NCI-H446 (cell line): ENCODE results near the gene MYH7.

Experiments
- DNase-seq, 2 experiments: peaks; one replicate each; lab custom pipeline; 2025; lab: John Stamatoyannopoulos, UW

Gene MYH7

DNA sequence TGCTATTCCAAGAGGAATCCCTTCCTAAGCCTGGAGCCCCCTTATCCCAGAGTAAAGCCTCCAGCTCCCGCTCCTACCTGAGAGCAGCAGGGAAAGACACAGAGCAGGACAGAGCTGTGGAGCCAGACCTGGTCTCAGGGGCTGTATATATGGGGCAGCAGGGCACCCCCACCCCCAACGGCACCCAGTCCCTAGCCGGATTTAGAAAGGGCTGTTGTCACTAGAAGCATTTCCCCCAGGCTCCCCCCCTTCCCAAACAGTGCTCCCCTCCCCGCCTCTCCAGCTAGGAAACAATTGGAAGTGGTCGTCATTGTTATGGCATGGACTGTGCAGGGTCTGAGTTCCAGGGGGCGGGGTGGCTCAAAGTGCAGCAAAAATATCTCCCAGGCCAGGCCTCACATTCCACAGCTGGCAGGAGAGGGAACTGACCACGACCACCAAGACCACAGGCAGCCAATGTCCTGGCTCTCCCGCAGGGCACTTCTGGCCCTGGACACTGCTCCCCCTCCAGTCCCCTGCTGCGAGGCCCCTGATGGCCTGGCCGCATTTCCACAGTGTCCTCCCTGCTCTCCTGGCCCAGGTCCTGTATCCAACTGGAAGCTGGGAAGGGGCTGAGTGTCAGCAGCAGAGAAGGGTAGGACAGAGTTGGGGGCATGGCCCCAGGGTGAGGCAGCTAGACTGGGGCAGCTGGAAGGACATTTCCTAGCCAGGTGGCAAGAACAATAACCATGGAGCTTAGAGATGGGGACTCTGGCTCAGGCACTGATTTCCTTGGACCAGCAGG, at the start of gene MYH7:
Gene MYH7 (minus strand): TSS at position 118 of the 784 bp plus-strand sequence. CDS start 1,928 bp downstream, outside the sequence.
- DNase-seq, result no peak

DNA sequence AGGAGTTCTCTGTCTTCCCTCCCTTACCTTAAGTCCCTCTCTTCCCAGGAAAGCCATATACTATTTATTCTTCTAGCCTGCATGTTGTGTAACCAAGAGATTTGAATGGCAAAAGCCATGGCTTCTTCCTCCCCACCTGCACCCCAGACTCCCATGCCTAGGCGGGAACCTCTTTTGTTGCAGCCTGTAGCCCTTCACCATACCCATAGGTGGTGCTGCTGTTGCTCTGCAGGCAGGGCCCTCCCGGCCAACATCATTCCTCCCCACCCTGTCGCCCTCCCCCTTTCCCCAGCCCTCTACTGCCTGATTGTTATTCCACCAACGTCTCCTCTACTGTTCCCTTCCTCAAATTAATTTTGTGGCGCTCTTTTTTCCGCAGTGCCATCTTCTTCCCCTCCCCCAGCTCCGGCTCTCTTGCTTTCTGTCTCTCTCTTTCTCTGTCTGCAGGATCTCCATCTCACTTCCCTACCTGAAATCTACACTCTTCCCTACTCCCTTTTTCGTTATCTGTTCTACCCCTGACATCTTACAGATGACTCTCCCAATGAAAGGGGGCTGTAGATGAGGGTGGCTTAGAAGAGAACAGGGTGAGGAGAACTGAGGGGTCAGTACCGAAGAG, 47.9 kb upstream of the MYH7 start:
- peak; percentile 21 to 76 for DNase-seq

DNA sequence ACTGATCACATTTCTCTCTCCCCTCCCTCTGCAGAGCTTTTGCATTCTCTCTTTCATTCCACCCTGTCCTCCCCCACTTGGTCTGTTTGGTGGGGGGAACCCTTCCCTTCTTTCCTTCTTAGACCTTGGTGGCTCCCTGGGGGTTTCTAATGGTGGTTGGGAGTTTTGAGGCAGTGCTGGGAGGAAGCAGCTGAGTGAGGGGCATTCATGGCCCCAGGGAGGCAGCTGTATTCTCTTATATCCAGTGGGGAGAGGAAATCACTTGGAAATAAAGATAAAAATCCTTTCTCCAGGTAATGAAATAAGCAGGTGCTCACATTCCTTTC, 47.3 kb upstream of the MYH7 start:
- DNase-seq, result no peak

DNA sequence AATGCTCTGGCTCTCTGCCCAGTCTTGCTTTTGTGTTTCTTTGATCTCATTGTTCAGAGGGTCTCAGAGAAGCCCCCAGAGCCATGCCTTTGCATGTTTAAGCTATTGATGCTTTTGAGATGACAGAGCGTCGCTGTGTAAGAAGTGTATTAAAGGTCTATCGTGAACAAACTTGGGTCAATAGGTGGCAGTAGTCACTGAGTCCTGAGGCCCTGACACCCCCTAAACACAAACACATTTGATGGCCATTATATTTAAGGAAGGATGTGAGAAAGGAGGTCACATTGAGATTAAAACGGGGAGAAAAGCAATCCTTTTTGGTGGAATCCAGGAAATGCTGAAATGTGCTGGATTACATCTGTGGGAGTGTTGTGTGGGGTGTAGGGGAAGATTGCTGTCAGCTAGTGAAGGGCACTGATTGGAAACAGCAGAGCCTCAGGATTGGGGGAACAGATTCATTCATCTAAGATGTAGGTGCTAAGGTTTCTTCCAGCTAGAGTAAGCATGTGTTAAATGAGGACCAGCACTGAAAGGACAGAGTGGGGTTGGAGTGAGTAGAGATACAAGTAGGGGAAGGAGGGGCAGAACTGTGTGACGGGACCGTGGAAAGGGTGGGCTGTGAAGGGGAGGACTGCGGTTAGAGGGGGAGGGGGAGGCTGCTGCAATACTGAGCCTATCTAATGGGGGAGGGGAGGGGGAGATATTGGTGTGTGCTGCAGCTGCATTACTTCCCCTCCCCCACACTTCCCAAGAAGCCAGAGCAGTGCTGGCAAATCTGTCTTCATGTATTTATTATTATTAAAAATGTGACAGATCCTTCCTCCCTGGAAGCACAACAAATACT, 46.7 kb upstream of the MYH7 start:
- DNase-seq, result no peak

DNA sequence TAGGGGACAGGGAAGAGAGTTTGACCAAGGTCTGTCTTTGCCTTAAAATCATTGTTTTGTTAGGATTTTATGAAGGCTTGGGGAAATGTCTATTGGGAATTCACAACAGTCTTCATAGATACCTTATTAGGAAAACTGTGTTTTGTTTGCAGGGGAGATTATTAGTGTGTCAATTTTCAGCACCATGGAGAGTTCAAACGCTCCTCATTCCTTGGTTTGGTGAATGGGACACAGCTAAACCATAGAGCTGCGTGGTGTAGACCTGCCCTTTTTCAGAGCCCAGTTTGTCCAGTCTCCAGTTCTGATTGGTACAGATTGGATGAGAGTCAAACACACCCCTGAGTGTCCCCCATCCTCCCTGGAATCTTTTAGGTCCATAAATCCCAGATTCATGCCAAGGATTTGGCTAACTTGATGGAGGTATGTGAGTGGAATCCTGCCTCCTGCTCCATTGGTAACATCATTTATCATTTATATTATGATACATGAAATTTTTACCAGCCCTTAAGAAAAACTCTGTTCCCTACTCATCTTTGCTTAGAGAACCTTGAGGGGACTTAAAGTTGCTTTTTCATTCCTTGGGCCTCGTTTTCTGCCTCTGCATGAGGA, 46.0 kb upstream of the MYH7 start:
- DNase-seq, result no peak

DNA sequence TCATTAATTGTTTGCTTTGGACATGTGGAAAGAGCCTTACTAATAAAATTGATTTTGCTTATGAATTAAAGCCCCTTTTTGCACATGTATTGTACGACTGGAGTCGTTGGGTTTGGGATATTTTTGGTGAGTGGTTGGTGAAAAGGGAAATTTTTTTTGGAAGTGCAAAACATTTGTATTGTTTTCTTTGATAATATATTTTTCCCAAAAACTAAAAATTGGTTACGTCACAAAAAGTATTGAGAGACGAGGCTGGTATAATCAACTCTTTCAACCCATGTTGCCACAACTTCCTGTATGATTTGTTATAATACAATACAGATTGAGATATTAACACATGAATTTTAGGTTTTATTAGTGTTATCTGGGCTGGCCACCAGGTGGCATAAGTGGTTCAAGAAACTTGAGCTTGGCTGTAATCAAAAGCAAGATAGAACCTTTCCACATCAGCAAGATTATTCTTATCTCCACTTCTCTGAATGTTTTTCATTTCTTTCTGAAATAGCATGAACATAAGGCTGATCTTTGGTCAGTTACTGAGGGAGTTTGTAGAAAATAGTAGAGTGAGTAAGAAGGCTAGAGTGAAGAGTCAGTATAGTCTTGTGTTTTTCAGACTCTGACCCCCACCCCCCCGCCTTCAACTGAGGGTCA, 42.8 kb upstream of the MYH7 start:
- DNase-seq, result peak; percentile 33 to 83

DNA sequence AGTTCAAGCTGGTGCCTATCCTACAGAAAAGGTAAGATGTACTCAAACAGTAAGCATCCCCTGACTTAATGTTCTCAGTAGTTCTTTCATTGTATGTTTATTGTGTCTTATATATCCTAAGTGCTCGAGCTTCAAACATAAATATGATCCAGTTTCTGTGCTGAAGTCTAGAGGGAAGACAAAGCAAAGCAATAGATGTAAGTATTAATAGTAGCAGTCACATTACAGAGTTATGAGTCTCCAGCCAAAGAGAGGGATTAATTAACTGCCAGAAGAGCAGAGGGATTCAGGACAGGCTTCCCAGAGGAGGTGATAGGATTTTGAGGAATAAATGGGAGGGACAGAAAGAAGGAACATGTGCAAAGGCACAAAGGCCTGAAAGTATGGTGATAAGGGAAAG, 35.5 kb upstream of the MYH7 start:
- DNase-seq, result no peak

DNA sequence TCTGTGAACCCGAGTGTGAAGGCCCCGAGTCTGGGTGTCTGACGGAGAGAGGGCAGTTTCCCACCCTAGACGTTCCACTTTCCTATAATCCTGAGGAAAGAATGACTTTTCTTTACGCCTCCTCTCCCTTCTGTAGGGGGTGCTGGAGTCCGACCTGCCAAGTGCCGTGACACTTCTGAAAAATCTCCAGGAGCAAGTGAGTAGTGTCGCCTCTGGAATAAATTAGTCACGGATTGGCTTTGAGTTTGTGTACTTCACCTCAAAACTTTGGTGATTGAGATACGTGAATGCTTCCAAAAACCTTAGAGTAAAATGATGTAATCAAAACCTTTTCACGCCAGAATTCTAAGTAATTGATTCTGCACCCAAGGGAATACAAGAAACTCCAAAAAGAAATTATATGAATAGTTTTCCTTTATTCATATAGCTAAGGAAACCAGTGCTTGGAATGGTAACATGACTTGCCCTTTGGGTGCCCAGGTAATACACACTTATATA, 34.5 kb upstream of the MYH7 start:
- DNase-seq, result no peak

DNA sequence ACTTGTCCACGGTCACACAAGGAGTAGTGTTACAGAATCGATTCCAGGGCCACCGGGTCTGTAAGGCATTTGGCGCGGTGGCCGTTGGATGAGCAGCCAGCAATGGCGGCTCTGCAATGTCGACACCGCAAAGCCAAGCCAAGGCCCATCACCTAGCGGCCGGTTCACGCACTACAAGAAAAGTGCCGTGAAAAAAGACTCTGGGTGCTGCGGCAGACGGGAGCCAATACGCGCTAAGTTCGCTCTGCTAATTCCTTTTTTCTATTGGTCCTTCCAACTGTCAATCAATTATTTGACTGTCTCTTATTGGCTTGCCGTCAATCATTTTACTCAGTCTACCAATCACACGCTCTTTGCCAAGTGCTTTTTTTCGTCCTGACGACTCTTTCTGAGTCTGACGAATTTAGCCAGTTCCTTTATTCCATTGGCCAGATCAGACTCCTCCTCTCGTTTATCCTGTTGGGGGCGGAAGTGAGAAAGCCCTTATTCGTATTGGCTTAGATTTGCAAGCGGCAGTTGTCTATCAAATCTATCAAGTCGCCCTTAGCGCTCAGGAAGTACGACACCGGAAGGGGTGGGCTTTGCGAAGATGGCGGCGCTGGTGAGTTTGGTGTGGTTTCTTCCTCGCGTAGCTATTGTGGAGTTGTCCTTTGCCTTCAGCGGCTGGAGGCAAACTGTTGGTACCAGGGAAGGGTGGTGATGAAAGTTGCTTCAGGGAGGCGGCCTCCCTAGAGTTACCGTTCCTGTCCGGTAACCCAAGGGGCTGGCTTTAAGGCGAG, 33.9 kb upstream of the MYH7 start, which contains the start of gene NGDN:
Gene NGDN (plus strand): TSS at position 577 of the 779 bp plus-strand sequence. CDS start 13 bp downstream, at position 590.
- peak; percentile 99 to 100 for DNase-seq

DNA sequence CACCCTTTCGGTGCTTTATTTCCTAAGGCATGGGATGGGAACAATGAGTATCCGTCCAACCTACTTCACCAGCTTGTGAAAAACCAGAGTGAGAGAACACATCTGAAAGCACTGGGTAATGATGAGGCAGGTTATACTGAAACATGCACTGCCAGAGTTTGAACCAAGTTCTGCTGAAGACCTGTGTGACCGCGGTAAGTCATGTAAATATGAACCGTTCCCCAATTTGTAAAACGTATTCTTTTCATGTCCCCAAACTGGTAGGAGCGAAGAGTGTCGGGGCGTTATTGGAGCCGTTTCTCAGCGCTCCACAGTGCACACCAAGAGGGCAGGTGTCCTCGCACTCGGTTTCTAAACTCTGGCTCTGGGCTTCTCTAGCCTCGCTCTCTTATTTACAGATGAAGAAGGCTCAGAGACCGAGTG, 33.3 kb upstream of the MYH7 start:
- no peak for DNase-seq

DNA sequence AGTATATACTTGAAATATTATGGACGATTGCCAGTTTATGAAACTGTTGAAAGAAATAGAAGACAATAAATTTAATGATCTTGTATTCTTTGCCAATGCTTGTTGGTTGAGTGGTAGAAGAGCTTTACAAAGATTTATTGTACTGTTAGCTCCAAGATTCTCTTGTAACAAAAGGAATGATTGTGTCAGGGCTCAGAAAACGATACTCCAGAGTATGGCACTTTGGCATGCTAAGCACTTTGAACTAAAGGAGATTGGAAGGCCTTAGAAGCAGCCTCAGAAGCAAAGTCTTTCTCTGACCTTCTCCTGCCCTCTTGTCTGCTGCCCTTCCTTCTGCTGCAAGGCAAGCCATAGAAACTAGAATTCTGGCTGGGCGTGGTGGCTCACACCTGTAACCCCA, 29.8 kb upstream of the MYH7 start:
- DNase-seq, result no peak

DNA sequence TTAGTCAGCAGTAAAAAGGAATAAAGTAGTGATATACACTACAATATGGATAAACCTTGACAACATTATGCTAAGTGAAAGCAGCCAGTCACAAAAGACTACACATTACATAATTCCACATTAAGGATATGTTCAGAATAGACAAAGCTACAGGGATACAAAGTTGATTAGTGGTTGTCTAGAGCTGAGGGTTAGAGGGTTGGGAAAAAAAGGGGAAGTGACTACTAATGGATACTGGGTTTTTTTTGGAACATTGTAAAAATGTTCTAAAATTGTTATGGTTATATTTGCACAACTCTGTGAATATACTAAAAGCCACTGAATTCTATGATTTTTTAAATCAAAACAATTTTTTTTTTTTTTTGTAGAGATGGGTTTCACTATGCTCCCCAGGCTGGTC, 29.2 kb upstream of the MYH7 start:
- no peak for DNase-seq

DNA sequence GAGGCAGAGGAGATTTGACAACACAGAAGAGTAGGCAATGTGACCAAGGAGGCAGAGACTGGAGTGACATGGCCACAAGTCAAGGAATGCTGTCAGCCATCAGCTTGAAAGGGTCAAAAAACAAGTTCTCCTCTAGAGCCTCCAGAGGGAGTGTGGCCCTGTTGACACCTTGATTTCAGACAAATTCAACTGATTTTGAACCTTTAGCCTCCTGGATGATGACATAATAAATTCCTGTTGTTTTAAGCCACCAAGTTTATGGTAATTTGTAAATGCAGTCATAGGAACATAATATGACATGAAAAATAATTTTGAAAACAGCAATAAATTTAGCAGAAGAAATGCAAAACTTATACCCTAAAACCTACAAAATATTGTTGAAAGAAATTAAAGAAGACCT, 25.5 kb upstream of the MYH7 start:
- no peak for DNase-seq

DNA sequence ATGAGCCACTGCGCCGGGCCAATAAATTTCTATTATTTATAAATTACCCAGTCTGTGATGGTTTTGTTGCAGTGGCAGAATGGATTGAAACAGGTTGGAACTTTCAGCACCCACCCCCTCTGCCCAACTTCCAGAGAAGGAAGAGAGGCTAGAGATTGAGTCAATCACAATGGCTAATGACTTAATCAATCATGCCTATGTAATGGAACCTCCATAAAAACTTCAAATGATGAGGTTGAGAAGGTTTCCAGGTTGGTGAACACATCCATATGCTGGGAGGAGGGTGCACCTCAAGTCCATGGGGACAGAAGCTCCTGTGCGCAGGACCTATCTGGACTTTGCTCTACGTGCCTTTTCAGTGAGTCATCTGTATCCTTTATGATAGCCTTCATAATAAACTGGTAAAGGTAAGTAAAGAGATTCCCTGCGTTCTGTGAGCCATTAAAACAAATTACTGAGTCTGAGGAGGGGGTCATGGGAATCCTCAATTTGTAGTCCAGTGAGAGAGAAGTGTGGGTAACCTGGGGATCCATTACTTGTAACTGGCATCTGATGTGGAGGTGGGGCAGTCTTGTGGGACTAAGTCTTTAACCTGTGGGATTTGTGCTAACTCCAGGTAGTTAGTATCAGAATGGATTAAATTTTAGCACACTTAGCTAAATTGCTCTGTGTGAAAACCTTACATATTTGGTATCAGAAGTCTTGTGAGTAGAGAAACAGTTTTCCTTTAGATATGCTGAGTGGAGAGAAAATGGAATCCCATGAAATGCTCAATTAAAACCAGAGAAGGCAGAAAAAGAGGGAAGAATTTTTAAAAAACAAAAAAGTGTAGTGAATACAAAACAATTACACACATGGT, 22.4 kb upstream of the MYH7 start:
- no peak for DNase-seq

DNA sequence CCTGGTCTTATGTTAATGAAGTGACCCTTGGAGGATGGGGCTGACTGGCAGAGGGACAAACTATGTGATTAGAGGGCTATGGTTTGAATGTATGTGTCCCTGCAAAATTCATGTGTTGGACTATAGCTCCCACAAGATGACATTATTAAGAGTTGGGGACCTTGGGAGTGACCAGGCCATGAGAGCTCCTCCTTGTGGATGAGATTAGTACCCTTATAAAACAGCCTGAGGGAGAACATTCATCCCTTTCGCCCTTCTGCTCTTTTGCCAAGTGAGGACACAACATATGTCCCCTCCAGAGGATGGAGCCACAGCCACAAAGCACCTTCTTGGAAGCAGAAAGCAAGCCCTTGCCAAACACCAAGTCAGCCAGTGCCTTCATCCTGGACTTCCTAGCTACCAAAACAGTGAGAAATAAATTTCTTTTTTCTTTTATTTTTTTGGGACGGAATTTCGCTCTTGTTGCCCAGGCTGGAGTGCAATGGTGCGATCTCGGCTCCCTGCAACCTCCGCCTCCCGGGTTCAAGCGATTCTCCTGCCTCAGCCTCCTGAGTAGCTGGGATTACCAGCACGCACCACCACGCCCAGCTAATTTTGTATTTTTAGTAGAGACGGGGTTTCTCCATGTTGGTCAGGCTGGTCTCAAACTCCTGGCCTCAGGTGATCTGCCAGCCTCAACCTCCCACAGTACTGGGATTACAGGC, 21.6 kb upstream of the MYH7 start:
- peak in 1 of 2 experiments; percentile 6 for DNase-seq

DNA sequence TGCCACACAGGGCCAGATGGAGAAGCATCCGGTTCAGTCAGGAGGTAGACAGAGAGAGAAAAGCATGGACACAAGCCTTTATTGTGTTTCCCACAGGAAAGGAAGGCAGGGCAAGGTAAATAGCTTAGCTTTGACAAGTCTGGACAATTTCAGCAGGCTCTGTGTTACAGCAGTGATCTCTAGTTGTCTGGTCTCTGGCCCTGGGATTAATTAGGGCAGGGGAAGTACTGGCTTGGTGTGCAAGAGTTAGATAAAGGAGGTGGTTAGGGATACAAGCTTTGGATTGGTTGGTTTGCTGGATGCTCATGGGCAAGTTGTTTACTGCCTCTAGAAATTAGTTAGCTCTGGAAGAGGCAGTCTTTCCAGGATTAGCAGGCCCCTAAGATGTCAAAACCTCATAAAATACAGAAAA, 19.0 kb upstream of the MYH7 start:
- no peak for DNase-seq

DNA sequence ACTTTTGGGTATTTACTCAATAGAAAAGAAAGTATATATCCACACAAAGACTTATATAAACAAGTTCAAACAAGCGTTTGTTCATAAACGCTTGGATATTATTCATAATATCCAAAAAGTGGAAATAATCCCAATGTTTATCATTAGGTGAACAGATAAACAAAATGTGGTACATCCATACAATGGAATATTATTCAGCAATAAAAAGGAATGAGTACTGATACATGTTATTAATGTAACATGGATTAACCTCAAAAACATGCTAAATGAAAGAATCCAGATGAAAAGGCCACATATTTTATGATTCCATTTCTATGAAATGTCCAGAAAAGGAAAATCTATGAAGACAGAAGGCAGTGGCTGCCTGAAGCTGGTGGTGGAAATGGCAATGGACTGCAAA, 16.8 kb upstream of the MYH7 start:
- DNase-seq, result no peak

DNA sequence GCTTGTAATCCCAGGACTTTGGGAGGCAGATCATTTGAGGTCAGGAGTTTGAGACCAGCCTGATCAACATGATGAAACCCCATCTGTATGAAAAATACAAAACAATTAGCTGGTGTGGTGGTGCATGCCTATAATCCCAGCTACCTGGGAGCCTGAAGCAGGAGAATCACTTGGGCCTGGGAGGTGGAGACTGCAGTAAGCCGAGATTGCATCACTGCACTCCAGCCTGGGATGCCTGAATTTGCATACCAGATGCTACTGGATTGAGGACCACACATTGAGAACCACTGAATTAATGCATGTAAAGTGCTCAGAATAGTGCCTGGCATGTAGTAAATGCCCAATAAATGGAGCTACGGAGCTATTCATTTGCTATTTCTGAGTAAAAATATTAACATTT, 14.9 kb upstream of the MYH7 start:
- no peak for DNase-seq

DNA sequence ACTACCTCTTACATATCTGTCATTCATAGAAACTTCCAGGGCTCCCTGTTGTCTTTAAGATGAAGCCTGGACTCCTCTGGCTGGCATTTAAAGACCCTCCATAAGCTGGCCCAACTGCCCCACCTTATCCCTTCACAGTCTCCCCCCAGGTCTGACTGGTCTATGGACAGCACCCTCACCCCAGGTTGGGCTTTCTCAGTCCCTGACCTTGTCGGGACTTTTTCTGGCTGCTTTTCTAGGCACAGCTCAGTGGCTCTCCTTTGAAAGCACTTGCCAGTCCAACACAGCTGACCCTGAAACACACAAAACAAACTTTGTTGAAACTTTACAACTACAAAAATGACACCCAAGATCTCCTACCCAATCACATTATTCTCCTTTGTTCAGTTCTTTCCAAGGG, 13.9 kb upstream of the MYH7 start:
- no peak for DNase-seq
